SK-N-SH (cell line): Measurements from ENCODE around the gene TDRD9.

ENCODE experiments used
- EP300 ChIP-seq, 2 experiments: IDR thresholded peaks; 2 replicates each; pipeline versions ENCODE4 v1.4.0 to v1.6.1; 2012; ENCODE audit warnings: borderline replicate concordance in 1 of 2, low read depth in 1 of 2, low read length in 1 of 2
- TCF12 ChIP-seq: IDR thresholded peaks from 2 replicates; pipeline ENCODE4 v1.4.0; 2012
- YY1 ChIP-seq: IDR thresholded peaks from 2 replicates; pipeline ENCODE4 v1.4.0; 2012; ENCODE audit warnings: low read depth, mild to moderate bottlenecking
- TF ChIP-seq, protein P1 (sequence below): fragments of 200-600 bp; sonication (generic); IDR thresholded peaks from 2 replicates; pipeline ENCODE4 v1.6.1; 2017; ENCODE audit warnings: antibody characterized with exemption, mild to moderate bottlenecking, moderate library complexity

- TF ChIP-seq EP300 (IDR thresholded peaks at IDR 0.05; ENCODE audit: borderline replicate concordance in 1 of 2, low read depth in 1 of 2, low read length in 1 of 2) (no peak), YY1 (no peak), TCF12 (no peak)
- TF ChIP-seq, protein P1, sequence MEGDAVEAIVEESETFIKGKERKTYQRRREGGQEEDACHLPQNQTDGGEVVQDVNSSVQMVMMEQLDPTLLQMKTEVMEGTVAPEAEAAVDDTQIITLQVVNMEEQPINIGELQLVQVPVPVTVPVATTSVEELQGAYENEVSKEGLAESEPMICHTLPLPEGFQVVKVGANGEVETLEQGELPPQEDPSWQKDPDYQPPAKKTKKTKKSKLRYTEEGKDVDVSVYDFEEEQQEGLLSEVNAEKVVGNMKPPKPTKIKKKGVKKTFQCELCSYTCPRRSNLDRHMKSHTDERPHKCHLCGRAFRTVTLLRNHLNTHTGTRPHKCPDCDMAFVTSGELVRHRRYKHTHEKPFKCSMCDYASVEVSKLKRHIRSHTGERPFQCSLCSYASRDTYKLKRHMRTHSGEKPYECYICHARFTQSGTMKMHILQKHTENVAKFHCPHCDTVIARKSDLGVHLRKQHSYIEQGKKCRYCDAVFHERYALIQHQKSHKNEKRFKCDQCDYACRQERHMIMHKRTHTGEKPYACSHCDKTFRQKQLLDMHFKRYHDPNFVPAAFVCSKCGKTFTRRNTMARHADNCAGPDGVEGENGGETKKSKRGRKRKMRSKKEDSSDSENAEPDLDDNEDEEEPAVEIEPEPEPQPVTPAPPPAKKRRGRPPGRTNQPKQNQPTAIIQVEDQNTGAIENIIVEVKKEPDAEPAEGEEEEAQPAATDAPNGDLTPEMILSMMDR, result no peak
These were observed 40.6 kb upstream of the TDRD9 start for GRCh38 chr14:103887557-103888115.
